Upper lobe of left lung (tissue), 6 donors: ENCODE measurements around the gene HTRA1. TPM values are rescaled to one million over a fixed set of nuclear protein-coding genes. Genes with fewer than 3 reads are reported as not detected.

Experiments
- ATAC-seq, 2 donors: fragments of 200-7000 bp; cut with Tn5 transposase; one replicate each; pipeline ENCODE4 v1.9.1; 2022; ENCODE audit warnings: mild to moderate bottlenecking in 2 of 2, moderate library complexity in 2 of 2; ENCODE audit not compliant: low FRiP score in 2 of 2
- DNase-seq, 2 donors: peaks; one replicate each; pipeline ENCODE4 v3.0.0-alpha.2; 2019 to 2020
- H3K27ac ChIP-seq, 4 donors: fragments of 200-600 bp; sonication (generic); one replicate each; pipeline ENCODE4 v1.5.1; 2016 to 2019
- H3K27me3 ChIP-seq, 4 donors: fragments of 200-600 bp; sonication (generic); one replicate each; pipeline ENCODE4 v1.5.1; 2017 to 2019
- H3K36me3 ChIP-seq, 4 donors: fragments of 200-600 bp; sonication (generic); one replicate each; pipeline ENCODE4 v1.5.1; 2016 to 2019
- H3K4me1 ChIP-seq, 4 donors: fragments of 200-600 bp; sonication (generic); one replicate each; pipeline ENCODE4 v1.5.1; 2018 to 2019
- H3K4me3 ChIP-seq, 4 donors: fragments of 200-600 bp; sonication (generic); one replicate each; pipeline ENCODE4 v1.5.1; 2017 to 2019; ENCODE audit warnings: mild to moderate bottlenecking in 2 of 4, moderate library complexity in 1 of 4
- H3K9me3 ChIP-seq, 4 donors: fragments of 200-600 bp; sonication (generic); one replicate each; pipeline ENCODE4 v1.5.1; 2018 to 2019
- EP300 ChIP-seq, 4 donors: sonication (generic); formaldehyde crosslinking; IDR thresholded peaks; one replicate each; pipeline ENCODE4 v1.5.1; 2017; ENCODE audit warnings: antibody characterized with exemption in 4 of 4, control low read depth in 2 of 4
- POLR2A ChIP-seq, 4 donors: fragments of 450-650 bp; IDR thresholded peaks; one replicate each; pipeline ENCODE4 v1.5.1; 2016 to 2017; ENCODE audit warnings: antibody characterized with exemption in 4 of 4, mild to moderate bottlenecking in 2 of 4
- POLR2AphosphoS5 ChIP-seq, 2 donors: sonication (generic); formaldehyde crosslinking; IDR thresholded peaks; one replicate each; pipeline ENCODE4 v1.5.1; 2017; ENCODE audit warnings: antibody characterized with exemption in 2 of 2
- WGBS, 2 donors: methylation state at CpG; one replicate each; pipeline ENCODE4 v1.1.5; 2017 to 2018; 5-methylcytosine and 5-hydroxymethylcytosine counted together
- total RNA-seq, 6 donors: library from RNA; depleted of rRNA in 4 of 6; stranded (reverse); fragments of >200 nt in 4 of 6; gene quantifications; one replicate each; pipeline versions ENCODE4 v1.1.0 to v1.2.1, GENCODE V29; 2016 to 2021
- TF ChIP-seq, protein P1 (sequence below), 6 experiments: fragments of 450-650 bp in 4 of 6; fragments of 200-600 bp in 2 of 6; sonication (generic) in 2 of 6; IDR thresholded peaks; one replicate each; pipeline ENCODE4 v1.5.1; 2016 to 2019; ENCODE audit warnings: antibody characterized with exemption in 6 of 6
- donor health status: DM: no; HTN: no; CAD: no; lungs with moderate emphysema.
- donor health status: DM: no; HTN: yes; CAD: no; lungs with severe emphysema.

The HTRA1 gene
- total RNA-seq, 6 donors from 2014 or later, result 20.7 to 72.8 (median 36.2) TPM

DNA sequence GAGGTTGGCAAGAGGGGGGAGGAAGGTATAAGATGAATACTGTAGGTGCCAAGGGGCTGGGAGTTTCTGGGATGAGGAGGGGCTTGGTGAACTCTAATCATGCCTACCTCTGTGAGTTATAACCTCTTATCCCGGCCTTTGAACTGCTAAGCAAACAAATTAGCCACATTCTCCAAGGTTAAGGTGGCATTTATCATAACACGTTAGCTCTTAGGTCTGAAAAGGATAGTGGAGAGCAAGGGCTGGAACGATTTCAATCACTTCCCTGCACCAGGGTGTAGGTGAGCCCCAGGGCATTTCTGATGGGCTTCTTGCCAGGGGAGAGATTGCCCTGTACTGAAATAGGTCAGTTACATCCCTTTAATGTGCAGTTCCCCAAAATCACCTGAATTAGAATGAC is 70.6 kb downstream of the HTRA1 start:
- H3K4me1 ChIP-seq, result peaks cover 4 to 15% (median 9%) of the 10 kb centered on the region in 4 donors
- no peak overlapping the region for H3K4me3 ChIP-seq
- H3K27me3 ChIP-seq, result no peaks in the 10 kb centered on the region
- no peaks in the 10 kb centered on the region for H3K36me3 ChIP-seq
- ATAC-seq (peak; percentile 6 to 30), DNase-seq (peak in 1 of 2 donors; percentile 83)
- 32 to 49% methylated on average over 3 of the region's 3 CpGs for WGBS, 2 donors
- TF ChIP-seq, protein P1, sequence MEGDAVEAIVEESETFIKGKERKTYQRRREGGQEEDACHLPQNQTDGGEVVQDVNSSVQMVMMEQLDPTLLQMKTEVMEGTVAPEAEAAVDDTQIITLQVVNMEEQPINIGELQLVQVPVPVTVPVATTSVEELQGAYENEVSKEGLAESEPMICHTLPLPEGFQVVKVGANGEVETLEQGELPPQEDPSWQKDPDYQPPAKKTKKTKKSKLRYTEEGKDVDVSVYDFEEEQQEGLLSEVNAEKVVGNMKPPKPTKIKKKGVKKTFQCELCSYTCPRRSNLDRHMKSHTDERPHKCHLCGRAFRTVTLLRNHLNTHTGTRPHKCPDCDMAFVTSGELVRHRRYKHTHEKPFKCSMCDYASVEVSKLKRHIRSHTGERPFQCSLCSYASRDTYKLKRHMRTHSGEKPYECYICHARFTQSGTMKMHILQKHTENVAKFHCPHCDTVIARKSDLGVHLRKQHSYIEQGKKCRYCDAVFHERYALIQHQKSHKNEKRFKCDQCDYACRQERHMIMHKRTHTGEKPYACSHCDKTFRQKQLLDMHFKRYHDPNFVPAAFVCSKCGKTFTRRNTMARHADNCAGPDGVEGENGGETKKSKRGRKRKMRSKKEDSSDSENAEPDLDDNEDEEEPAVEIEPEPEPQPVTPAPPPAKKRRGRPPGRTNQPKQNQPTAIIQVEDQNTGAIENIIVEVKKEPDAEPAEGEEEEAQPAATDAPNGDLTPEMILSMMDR (IDR thresholded peaks at IDR 0.05), result no peak
- TF ChIP-seq EP300 (IDR thresholded peaks at IDR 0.05), result peak in 1 of 4 donors; percentile 26
- H3K27ac ChIP-seq, result no peak overlapping the region
- no peaks in the 10 kb centered on the region for H3K9me3 ChIP-seq

DNA sequence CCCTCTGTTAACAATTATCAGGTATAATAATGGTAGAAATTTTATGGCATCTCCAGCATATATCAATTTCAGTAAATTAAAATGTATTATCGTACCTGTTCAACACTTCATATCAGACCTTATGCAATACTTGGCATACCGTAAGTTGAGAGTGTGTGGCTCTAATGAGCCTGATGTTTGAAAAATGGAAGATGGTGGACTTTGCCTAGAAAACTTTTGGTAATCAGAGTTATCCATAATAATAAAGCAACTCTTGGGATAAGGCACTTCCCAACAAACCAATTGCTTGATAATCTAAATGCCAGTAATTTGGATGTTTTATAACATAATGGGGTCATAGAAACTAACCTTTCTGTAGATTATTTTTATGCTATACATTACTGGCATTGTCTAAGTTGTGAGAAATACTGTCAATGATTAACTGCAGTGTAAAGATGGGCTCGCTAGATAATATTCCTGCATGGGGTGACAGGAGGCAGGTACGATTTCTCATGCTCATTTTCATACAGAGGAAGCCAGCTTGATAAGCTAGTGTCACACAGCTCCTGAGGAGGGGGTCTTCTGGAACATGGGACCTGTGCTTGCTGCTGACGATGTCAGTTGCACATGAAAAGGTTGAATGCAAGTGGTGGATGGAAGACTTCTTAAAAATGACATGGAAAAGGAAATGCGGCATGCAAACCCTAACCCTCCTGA is 71.4 kb downstream of the HTRA1 start:
- 77 to 81% methylated on average over 6 of the region's 6 CpGs for WGBS, 2 donors
- Histone ChIP-seq H3K4me1 (peaks cover 4 to 14% (median 8%) of the 10 kb centered on the region in 4 donors), H3K27me3 (no peaks in the 10 kb centered on the region), H3K9me3 (no peaks in the 10 kb centered on the region), H3K4me3 (no peak overlapping the region), H3K36me3 (no peaks in the 10 kb centered on the region), H3K27ac (no peak overlapping the region)
- DNase-seq, result no peak
- no peak for TF ChIP-seq POLR2A (IDR thresholded peaks at IDR 0.05)
- TF ChIP-seq, protein P1 (IDR thresholded peaks at IDR 0.05), result no peak
- no peak for TF ChIP-seq EP300 (IDR thresholded peaks at IDR 0.05)
- TF ChIP-seq POLR2AphosphoS5 (IDR thresholded peaks at IDR 0.05), result no peak
- ATAC-seq, result no peak

DNA sequence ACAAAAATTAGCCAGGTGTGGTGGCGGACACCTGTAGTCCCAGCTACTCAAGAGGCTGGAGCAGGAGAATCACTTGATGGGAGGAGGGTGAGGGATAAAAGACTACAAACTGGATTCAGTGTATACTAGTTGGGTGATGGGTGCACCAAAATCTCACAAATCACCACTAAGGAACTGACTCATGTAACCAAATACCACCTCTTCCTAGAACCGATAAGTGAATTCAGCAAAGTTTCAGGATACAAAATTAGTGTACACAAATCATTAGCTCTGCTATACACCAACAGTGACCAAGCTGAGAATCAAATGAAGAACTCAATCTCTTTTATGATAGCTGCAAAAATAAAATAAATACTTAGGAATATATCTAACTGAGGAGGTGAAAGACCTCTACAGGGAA is 76.2 kb downstream of the HTRA1 start:
- no peaks in the 10 kb centered on the region for H3K27me3 ChIP-seq
- DNase-seq, result no peak
- H3K9me3 ChIP-seq, result no peaks in the 10 kb centered on the region
- WGBS, 2 donors, result 86 to 93% methylated on average over 2 of the region's 2 CpGs
- no peak overlapping the region for H3K27ac ChIP-seq
- no peak for TF ChIP-seq POLR2A (IDR thresholded peaks at IDR 0.05)
- TF ChIP-seq POLR2AphosphoS5 (IDR thresholded peaks at IDR 0.05), result no peak
- TF ChIP-seq, protein P1 (IDR thresholded peaks at IDR 0.05), result no peak
- TF ChIP-seq EP300 (IDR thresholded peaks at IDR 0.05), result no peak
- peaks cover 6 to 13% (median 9%) of the 10 kb centered on the region in 4 donors for H3K4me1 ChIP-seq
- H3K4me3 ChIP-seq, result no peak overlapping the region
- H3K36me3 ChIP-seq, result no peaks in the 10 kb centered on the region
- ATAC-seq, result no peak

DNA sequence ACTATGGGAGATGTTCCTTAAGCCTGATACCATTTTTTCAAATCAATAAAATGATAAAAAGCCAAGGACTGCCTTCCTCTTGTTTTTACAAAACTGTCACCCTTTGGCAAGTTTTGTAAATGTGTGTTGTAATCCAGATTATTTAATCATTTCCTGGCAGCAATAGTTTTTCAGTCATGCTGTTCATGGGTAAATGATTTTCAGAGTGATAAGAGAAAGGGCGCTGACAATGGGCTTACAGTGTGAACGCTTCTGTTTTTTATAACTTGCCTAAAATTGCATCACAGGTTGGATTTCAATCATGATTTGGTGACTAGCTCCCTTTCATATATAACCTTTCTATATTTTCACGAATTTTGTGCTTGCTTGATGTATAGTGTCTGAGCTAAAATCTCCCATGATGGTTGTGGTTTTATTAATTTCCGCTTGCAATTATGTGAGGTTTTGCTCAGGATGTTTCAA is 80.2 kb downstream of the HTRA1 start:
- ATAC-seq (peak in 1 of 2 donors; percentile 61), DNase-seq (no peak)
- H3K4me3 ChIP-seq, result no peak overlapping the region
- H3K27me3 ChIP-seq, result no peaks in the 10 kb centered on the region
- TF ChIP-seq, protein P1 (IDR thresholded peaks at IDR 0.05), result no peak
- TF ChIP-seq POLR2A (IDR thresholded peaks at IDR 0.05), result no peak
- no peak for TF ChIP-seq POLR2AphosphoS5 (IDR thresholded peaks at IDR 0.05)
- TF ChIP-seq EP300 (IDR thresholded peaks at IDR 0.05), result no peak
- no peaks in the 10 kb centered on the region for H3K9me3 ChIP-seq
- no peaks in the 10 kb centered on the region for H3K36me3 ChIP-seq
- WGBS, 2 donors, result 24 to 26% methylated on average over 4 of the region's 4 CpGs
- H3K4me1 ChIP-seq, result peaks cover 6 to 13% (median 9%) of the 10 kb centered on the region in 4 donors
- peak overlapping the region in 2 of 4 donors; percentile 13 to 24 for H3K27ac ChIP-seq
